CD4-positive, alpha-beta T cell treated with Interleukin-15 for 1 hour (primary cell): ENCODE data around the gene LETMD1.

Experiments
- DNase-seq: peaks from one replicate; pipeline ENCODE4 v3.0.0-alpha.2; 2020

The LETMD1 gene

GRCh38 chr12:51080136-51080535, 32.0 kb downstream of the LETMD1 start:
- DNase-seq = no peak

- DNase-seq = no peak
Observed at GRCh38 chr12:51081421-51081820, 33.3 kb downstream of the LETMD1 start.

GRCh38 chr12:51082561-51083125, 34.5 kb downstream of the LETMD1 start:
- no peak for DNase-seq

GRCh38 chr12:51083126-51083833, 35.2 kb downstream of the LETMD1 start, which contains the start of gene CSRNP2:
Gene CSRNP2 (minus strand): TSS chr12:51083596. CDS start chr12:51076561, 7,035 bp downstream.
- peak; percentile 96 for DNase-seq

GRCh38 chr12:51085757-51086156, 37.6 kb downstream of the LETMD1 start:
- no peak for DNase-seq

- no peak for DNase-seq
Observed at GRCh38 chr12:51086933-51087332, 38.8 kb downstream of the LETMD1 start.

GRCh38 chr12:51087818-51088217, 39.7 kb downstream of the LETMD1 start:
- no peak for DNase-seq

GRCh38 chr12:51090705-51091229, 42.6 kb downstream of the LETMD1 start:
- no peak for DNase-seq

- DNase-seq = no peak
Observed at GRCh38 chr12:51098611-51099010, 50.5 kb downstream of the LETMD1 start.

GRCh38 chr12:51103977-51104376, 55.9 kb downstream of the LETMD1 start:
- no peak for DNase-seq

- no peak for DNase-seq
Observed at GRCh38 chr12:51108136-51108535, 60.0 kb downstream of the LETMD1 start.
